ENCODE data around the gene DCX. TPM values are rescaled to one million over a fixed set of nuclear protein-coding genes. Genes with fewer than 3 reads are reported as not detected.

The DCX gene
- total and polyA plus RNA-seq, 2 of the 13 experiments (the other 11 are each of a cell fraction or from before 2014, with no cell fraction given): not detected

DNA sequence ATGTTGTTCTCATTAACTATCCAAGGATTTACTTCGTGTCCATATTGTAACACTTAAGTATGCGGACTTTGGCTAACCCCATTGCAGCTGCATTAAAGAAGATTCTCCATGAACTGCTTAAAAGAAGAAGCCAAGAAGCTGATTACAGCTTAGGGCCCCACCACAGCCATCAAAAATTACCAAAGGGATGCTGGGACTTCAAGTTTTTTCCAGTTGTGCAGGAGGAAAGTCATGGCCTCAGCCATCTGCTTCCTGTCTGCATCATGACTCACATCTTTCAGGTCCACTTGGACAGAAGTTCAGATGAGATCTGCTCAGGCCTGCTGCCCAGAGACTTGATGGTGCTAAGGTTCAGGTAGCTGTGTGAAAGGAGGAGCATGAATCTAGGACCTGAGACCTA, 102.9 kb downstream of the DCX start:
- no peak overlapping the region for H3K27ac ChIP-seq (ENCODE audit: extremely low read length, insufficient read depth, low read length)
- ChIA-PET POLR2A (no interaction called here), CTCF (ENCODE audit: low intra/inter-chr PET ratio, low total read pairs) (no interaction called here)
- no peak overlapping the region for H3K4me2 ChIP-seq (ENCODE audit: low read depth, low read length)
- in situ Hi-C loops (cut with HindIII; ENCODE audit: extremely low pct_ligation_motif_present, low pct_unique_long_range_greater_than_20kb): no loop called here
- no TSS peak for BruUV-seq (replicated peaks)
- H4K20me1 ChIP-seq (ENCODE audit: insufficient read depth, low read length): no peaks in the 10 kb centered on the region
- H2AFZ ChIP-seq (ENCODE audit: low read length): no peak overlapping the region
- H3K79me2 ChIP-seq (ENCODE audit: insufficient read depth, low read length): no peaks in the 10 kb centered on the region
- no peak for FAIRE-seq
- H3K27me3 ChIP-seq (ENCODE audit: control insufficient read depth in 1 of 2, insufficient read depth in 2 of 2, low read length in 2 of 2): no peaks in the 10 kb centered on the region
- TF ChIP-seq PHB2 (IDR thresholded peaks at IDR 0.05; ENCODE audit: partially characterized antibody): no peak
- H3K4me1 ChIP-seq (ENCODE audit: insufficient read depth, low read length): no peaks in the 10 kb centered on the region
- ATAC-seq: no peak
- H3K4me3 ChIP-seq (replicated peaks in 1 of 3; ENCODE audit: insufficient read depth in 1 of 3, low read depth in 2 of 3, low read length in 3 of 3): no peak overlapping the region
- no peak overlapping the region for H3K9ac ChIP-seq (ENCODE audit: insufficient read depth, low read depth, low read length)
- no peaks in the 10 kb centered on the region for H3K36me3 ChIP-seq (replicated peaks in 1 of 2; ENCODE audit: control insufficient read depth in 1 of 2, insufficient read depth in 2 of 2, low read length in 2 of 2)
- intact Hi-C loops (cut with micrococcal nuclease; ENCODE audit: unreplicated experiment): no loop called here
- no peak for DNase-seq (ENCODE audit: low spot score)
- WGBS (ENCODE audit: low lambda C conversion rate): 64% methylated on average over 2 of the region's 2 CpGs
- no peaks in the 10 kb centered on the region for H3K9me3 ChIP-seq (ENCODE audit: low read length)

DNA sequence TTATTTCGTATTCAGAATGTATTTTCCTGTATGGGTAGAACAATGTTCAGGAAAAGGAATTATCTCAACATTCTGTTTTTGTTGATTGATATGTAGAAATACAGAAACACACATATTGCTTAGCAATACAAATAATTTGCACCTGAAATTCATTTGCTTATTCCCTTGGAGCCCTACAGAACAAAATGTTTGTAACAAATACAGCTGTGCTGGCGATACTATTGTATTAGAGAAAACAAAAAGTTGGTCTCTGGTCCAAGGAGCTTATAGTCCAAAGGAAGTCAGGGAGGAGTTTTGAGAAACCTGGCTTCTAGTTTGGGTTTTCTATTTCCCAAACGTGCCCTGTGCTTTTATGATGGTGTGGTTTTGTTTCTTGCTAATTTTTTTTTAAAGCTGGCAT, 104.0 kb downstream of the DCX start:
- ChIA-PET POLR2A (no interaction called here), CTCF (ENCODE audit: low intra/inter-chr PET ratio, low total read pairs) (no interaction called here)
- Histone ChIP-seq H3K4me2 (ENCODE audit: low read depth, low read length) (no peak overlapping the region), H2AFZ (ENCODE audit: low read length) (no peak overlapping the region), H3K27me3 (ENCODE audit: control insufficient read depth in 1 of 2, insufficient read depth in 2 of 2, low read length in 2 of 2) (no peaks in the 10 kb centered on the region), H3K36me3 (replicated peaks in 1 of 2; ENCODE audit: control insufficient read depth in 1 of 2, insufficient read depth in 2 of 2, low read length in 2 of 2) (no peaks in the 10 kb centered on the region), H3K79me2 (ENCODE audit: insufficient read depth, low read length) (no peaks in the 10 kb centered on the region), H3K9me3 (ENCODE audit: low read length) (no peaks in the 10 kb centered on the region), H3K9ac (ENCODE audit: insufficient read depth, low read depth, low read length) (no peak overlapping the region), H3K4me3 (replicated peaks in 1 of 3; ENCODE audit: insufficient read depth in 1 of 3, low read depth in 2 of 3, low read length in 3 of 3) (no peak overlapping the region), H3K4me1 (ENCODE audit: insufficient read depth, low read length) (no peaks in the 10 kb centered on the region), H3K27ac (ENCODE audit: extremely low read length, insufficient read depth, low read length) (no peak overlapping the region), H4K20me1 (ENCODE audit: insufficient read depth, low read length) (no peaks in the 10 kb centered on the region)
- no TSS peak for BruUV-seq (replicated peaks)
- no peak for DNase-seq (ENCODE audit: low spot score)
- ATAC-seq: no peak
- no peak for FAIRE-seq
- WGBS (ENCODE audit: low lambda C conversion rate): 0% methylated on average over 3 of the region's 3 CpGs
- intact Hi-C loops (cut with micrococcal nuclease; ENCODE audit: unreplicated experiment): no loop called here
- in situ Hi-C loops (cut with HindIII; ENCODE audit: extremely low pct_ligation_motif_present, low pct_unique_long_range_greater_than_20kb): no loop called here
- TF ChIP-seq STAG1 (CRISPR knock-in tag; IDR thresholded peaks at IDR 0.05): no peak
- TF ChIP-seq ZNF720 (CRISPR knock-in tag; IDR thresholded peaks at IDR 0.05): no peak
- no peak for TF ChIP-seq ZFP62 (CRISPR knock-in tag; IDR thresholded peaks at IDR 0.05)
- TF ChIP-seq, protein P1, sequence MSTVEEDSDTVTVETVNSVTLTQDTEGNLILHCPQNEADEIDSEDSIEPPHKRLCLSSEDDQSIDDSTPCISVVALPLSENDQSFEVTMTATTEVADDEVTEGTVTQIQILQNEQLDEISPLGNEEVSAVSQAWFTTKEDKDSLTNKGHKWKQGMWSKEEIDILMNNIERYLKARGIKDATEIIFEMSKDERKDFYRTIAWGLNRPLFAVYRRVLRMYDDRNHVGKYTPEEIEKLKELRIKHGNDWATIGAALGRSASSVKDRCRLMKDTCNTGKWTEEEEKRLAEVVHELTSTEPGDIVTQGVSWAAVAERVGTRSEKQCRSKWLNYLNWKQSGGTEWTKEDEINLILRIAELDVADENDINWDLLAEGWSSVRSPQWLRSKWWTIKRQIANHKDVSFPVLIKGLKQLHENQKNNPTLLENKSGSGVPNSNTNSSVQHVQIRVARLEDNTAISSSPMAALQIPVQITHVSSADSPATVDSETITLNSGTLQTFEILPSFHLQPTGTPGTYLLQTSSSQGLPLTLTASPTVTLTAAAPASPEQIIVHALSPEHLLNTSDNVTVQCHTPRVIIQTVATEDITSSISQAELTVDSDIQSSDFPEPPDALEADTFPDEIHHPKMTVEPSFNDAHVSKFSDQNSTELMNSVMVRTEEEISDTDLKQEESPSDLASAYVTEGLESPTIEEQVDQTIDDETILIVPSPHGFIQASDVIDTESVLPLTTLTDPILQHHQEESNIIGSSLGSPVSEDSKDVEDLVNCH (CRISPR knock-in tag; IDR thresholded peaks at IDR 0.05): no peak
- TF ChIP-seq, protein P2, sequence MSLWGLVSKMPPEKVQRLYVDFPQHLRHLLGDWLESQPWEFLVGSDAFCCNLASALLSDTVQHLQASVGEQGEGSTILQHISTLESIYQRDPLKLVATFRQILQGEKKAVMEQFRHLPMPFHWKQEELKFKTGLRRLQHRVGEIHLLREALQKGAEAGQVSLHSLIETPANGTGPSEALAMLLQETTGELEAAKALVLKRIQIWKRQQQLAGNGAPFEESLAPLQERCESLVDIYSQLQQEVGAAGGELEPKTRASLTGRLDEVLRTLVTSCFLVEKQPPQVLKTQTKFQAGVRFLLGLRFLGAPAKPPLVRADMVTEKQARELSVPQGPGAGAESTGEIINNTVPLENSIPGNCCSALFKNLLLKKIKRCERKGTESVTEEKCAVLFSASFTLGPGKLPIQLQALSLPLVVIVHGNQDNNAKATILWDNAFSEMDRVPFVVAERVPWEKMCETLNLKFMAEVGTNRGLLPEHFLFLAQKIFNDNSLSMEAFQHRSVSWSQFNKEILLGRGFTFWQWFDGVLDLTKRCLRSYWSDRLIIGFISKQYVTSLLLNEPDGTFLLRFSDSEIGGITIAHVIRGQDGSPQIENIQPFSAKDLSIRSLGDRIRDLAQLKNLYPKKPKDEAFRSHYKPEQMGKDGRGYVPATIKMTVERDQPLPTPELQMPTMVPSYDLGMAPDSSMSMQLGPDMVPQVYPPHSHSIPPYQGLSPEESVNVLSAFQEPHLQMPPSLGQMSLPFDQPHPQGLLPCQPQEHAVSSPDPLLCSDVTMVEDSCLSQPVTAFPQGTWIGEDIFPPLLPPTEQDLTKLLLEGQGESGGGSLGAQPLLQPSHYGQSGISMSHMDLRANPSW (CRISPR knock-in tag; IDR thresholded peaks at IDR 0.05; ENCODE audit: borderline replicate concordance): no peak
- TF ChIP-seq IKZF1 (IDR thresholded peaks at IDR 0.05): no peak
- TF ChIP-seq MYC (CRISPR knock-in tag; IDR thresholded peaks at IDR 0.05; ENCODE audit: borderline replicate concordance): no peak
- TF ChIP-seq ZNF607 (CRISPR knock-in tag; IDR thresholded peaks at IDR 0.05; ENCODE audit: borderline replicate concordance): no peak
- TF ChIP-seq CHD2 (IDR thresholded peaks at IDR 0.05; ENCODE audit: low read depth, low read length): no peak
- TF ChIP-seq, protein P3, sequence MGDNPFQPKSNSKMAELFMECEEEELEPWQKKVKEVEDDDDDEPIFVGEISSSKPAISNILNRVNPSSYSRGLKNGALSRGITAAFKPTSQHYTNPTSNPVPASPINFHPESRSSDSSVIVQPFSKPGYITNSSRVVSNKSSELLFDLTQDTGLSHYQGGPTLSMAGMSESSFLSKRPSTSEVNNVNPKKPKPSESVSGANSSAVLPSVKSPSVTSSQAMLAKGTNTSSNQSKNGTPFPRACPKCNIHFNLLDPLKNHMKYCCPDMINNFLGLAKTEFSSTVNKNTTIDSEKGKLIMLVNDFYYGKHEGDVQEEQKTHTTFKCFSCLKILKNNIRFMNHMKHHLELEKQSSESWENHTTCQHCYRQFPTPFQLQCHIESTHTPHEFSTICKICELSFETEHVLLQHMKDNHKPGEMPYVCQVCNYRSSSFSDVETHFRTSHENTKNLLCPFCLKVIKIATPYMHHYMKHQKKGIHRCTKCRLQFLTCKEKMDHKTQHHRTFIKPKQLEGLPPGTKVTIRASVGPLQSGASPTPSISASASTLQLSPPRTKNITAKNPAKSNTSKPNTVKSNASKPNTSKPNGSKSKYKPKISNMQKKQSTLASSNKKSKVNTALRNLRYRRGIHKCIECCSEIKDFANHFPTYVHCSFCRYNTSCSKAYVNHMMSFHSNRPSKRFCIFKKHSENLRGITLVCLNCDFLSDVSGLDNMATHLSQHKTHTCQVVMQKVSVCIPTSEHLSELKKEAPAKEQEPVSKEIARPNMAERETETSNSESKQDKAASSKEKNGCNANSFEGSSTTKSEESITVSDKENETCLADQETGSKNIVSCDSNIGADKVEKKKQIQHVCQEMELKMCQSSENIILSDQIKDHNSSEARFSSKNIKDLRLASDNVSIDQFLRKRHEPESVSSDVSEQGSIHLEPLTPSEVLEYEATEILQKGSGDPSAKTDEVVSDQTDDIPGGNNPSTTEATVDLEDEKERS (CRISPR knock-in tag; IDR thresholded peaks at IDR 0.05): no peak

Data from HepG2 (cell line).